Neural progenitor cell (in vitro differentiated cells): ENCODE results near the gene MPP7. TPM values are rescaled to one million over a fixed set of nuclear protein-coding genes. Genes with fewer than 3 reads are reported as not detected.

ENCODE experiments used
- DNase-seq: peaks from one replicate; pipeline ENCODE4 v3.0.0-alpha.2; 2016; ENCODE audit warnings: low spot score
- H2AFZ ChIP-seq: fragments of 200-600 bp; sonication (generic); replicated peaks from 2 replicates; pipeline ENCODE4 v1.6.1; 2016; ENCODE audit warnings: antibody characterized with exemption
- H3F3A ChIP-seq: fragments of 200-600 bp; sonication (generic); 2 replicates; pipeline ENCODE4 v1.6.1; 2016; ENCODE audit warnings: antibody characterized with exemption, low read depth
- H3K27ac ChIP-seq: fragments of 200-600 bp; sonication (generic); 2 replicates; pipeline ENCODE4 v1.5.1; 2016; ENCODE audit warnings: mild to moderate bottlenecking
- H3K27me3 ChIP-seq: fragments of 200-600 bp; sonication (generic); 2 replicates; pipeline ENCODE4 v1.6.1; 2016; ENCODE audit warnings: mild to moderate bottlenecking, moderate library complexity
- H3K36me3 ChIP-seq: fragments of 200-600 bp; sonication (generic); 2 replicates; pipeline ENCODE4 v1.5.1; 2016
- H3K4me1 ChIP-seq: fragments of 200-600 bp; sonication (generic); 2 replicates; pipeline ENCODE4 v1.6.1; 2016; ENCODE audit warnings: mixed run types
- H3K4me2 ChIP-seq: fragments of 200-600 bp; sonication (generic); 2 replicates; pipeline ENCODE4 v1.6.1; 2016
- H3K4me3 ChIP-seq: fragments of 200-600 bp; sonication (generic); 2 replicates; pipeline ENCODE4 v1.5.1; 2016
- H3K79me2 ChIP-seq: fragments of 200-600 bp; sonication (generic); 2 replicates; pipeline ENCODE4 v1.6.1; 2016; ENCODE audit warnings: low read depth
- H3K9ac ChIP-seq: fragments of 200-600 bp; sonication (generic); 2 replicates; pipeline ENCODE4 v1.6.1; 2016
- H3K9me3 ChIP-seq: fragments of 200-600 bp; sonication (generic); 2 replicates; pipeline ENCODE4 v1.5.1; 2016; ENCODE audit warnings: low read depth
- H4K20me1 ChIP-seq: fragments of 200-600 bp; sonication (generic); 2 replicates; pipeline ENCODE4 v1.6.1; 2016; ENCODE audit warnings: low read depth
- H3K27ac Mint-ChIP-seq: 3 replicates; pipeline ENCODE4 v1.8.0; 2021; ENCODE audit warnings: mixed read lengths
- H3K27me3 Mint-ChIP-seq: 2 replicates; pipeline ENCODE4 v1.8.0; 2022; ENCODE audit warnings: low read depth, mild to moderate bottlenecking, inconsistent platforms, moderate library complexity, mixed read lengths; ENCODE audit not compliant: insufficient read depth
- H3K36me3 Mint-ChIP-seq: 3 replicates; pipeline ENCODE4 v1.8.0; 2021; ENCODE audit warnings: mixed read lengths
- H3K4me1 Mint-ChIP-seq: 3 replicates; pipeline ENCODE4 v1.8.0; 2021; ENCODE audit warnings: mixed read lengths
- H3K4me3 Mint-ChIP-seq: 3 replicates; pipeline ENCODE4 v1.8.0; 2021; ENCODE audit warnings: mild to moderate bottlenecking, moderate library complexity, mixed read lengths
- H3K9me3 Mint-ChIP-seq: 3 replicates; pipeline ENCODE4 v1.8.0; 2020; ENCODE audit warnings: mixed read lengths
- CTCF ChIP-seq: fragments of 200-600 bp; sonication (generic); IDR thresholded peaks from 2 replicates; pipeline ENCODE4 v1.5.1; 2017; ENCODE audit warnings: antibody characterized with exemption, mild to moderate bottlenecking
- EZH2 ChIP-seq: fragments of 200-600 bp; sonication (generic); IDR thresholded peaks from 2 replicates; pipeline ENCODE4 v1.6.1; 2017; ENCODE audit warnings: antibody characterized with exemption, mild to moderate bottlenecking, moderate library complexity
- EZH2phosphoT487 ChIP-seq: fragments of 200-600 bp; sonication (generic); IDR thresholded peaks from 2 replicates; pipeline ENCODE4 v1.6.1; 2017; ENCODE audit warnings: antibody characterized with exemption
- total RNA-seq: library from RNA; depleted of rRNA; stranded (reverse); fragments of >200 nt; gene quantifications from 2 replicates; pipeline ENCODE4 v1.2.3, GENCODE V29; 2015; ENCODE audit warnings: low replicate concordance

MPP7 gene
- total RNA-seq, 1 donor from 2014 or later = 8.5 TPM

GRCh38 chr10:28274475-28274874, 28.4 kb downstream of the MPP7 start:
- Mint-ChIP-seq H3K4me3 (no peak overlapping the region), H3K36me3 (no peaks in the 10 kb centered on the region), H3K4me1 (peaks cover 5% of the 10 kb centered on the region), H3K27me3 (peaks cover 2% of the 10 kb centered on the region), H3K27ac (no peak overlapping the region), H3K9me3 (no peaks in the 10 kb centered on the region)
- no peak overlapping the region for H3K27ac ChIP-seq
- H3K4me1 ChIP-seq = peaks cover 8% of the 10 kb centered on the region
- H3K9me3 ChIP-seq = no peaks in the 10 kb centered on the region
- H3K4me2 ChIP-seq = no peak overlapping the region
- H3K36me3 ChIP-seq = no peaks in the 10 kb centered on the region
- H2AFZ ChIP-seq = no peak overlapping the region
- no peaks in the 10 kb centered on the region for H3K27me3 ChIP-seq
- H3K79me2 ChIP-seq = no peaks in the 10 kb centered on the region
- H4K20me1 ChIP-seq = no peaks in the 10 kb centered on the region
- no peak overlapping the region for H3K4me3 ChIP-seq
- H3K9ac ChIP-seq = no peak overlapping the region
- no peak for TF ChIP-seq EZH2phosphoT487
- no peak for TF ChIP-seq CTCF
- no peak for TF ChIP-seq EZH2
- DNase-seq = no peak
- no peaks in the 10 kb centered on the region for H3F3A ChIP-seq

GRCh38 chr10:28273343-28273742, 29.5 kb downstream of the MPP7 start:
- no peak overlapping the region for H3K4me2 ChIP-seq
- no peak for TF ChIP-seq EZH2
- no peak for TF ChIP-seq CTCF
- TF ChIP-seq EZH2phosphoT487 = no peak
- H3K4me1 ChIP-seq = peaks cover 8% of the 10 kb centered on the region
- H2AFZ ChIP-seq = no peak overlapping the region
- no peaks in the 10 kb centered on the region for H3K9me3 Mint-ChIP-seq
- H3K36me3 ChIP-seq = no peaks in the 10 kb centered on the region
- DNase-seq = no peak
- H3F3A ChIP-seq = no peaks in the 10 kb centered on the region
- no peaks in the 10 kb centered on the region for H3K9me3 ChIP-seq
- no peak overlapping the region for H3K4me3 Mint-ChIP-seq
- H3K9ac ChIP-seq = no peak overlapping the region
- H3K27ac ChIP-seq = no peak overlapping the region
- H3K27me3 Mint-ChIP-seq = peaks cover 2% of the 10 kb centered on the region
- H3K4me3 ChIP-seq = no peak overlapping the region
- no peak overlapping the region for H3K27ac Mint-ChIP-seq
- H4K20me1 ChIP-seq = no peaks in the 10 kb centered on the region
- H3K79me2 ChIP-seq = no peaks in the 10 kb centered on the region
- no peaks in the 10 kb centered on the region for H3K36me3 Mint-ChIP-seq
- no peaks in the 10 kb centered on the region for H3K27me3 ChIP-seq
- H3K4me1 Mint-ChIP-seq = peaks cover 5% of the 10 kb centered on the region

- Mint-ChIP-seq H3K4me3 (no peak overlapping the region), H3K27ac (no peak overlapping the region), H3K27me3 (peaks cover 2% of the 10 kb centered on the region), H3K4me1 (peaks cover 2% of the 10 kb centered on the region), H3K9me3 (no peaks in the 10 kb centered on the region), H3K36me3 (no peaks in the 10 kb centered on the region)
- Histone ChIP-seq H3K4me3 (no peak overlapping the region), H3K27me3 (no peaks in the 10 kb centered on the region), H3K27ac (no peak overlapping the region), H3F3A (no peaks in the 10 kb centered on the region), H4K20me1 (no peaks in the 10 kb centered on the region), H3K4me2 (no peak overlapping the region), H2AFZ (no peak overlapping the region), H3K36me3 (no peaks in the 10 kb centered on the region), H3K4me1 (no peaks in the 10 kb centered on the region), H3K9me3 (no peaks in the 10 kb centered on the region), H3K9ac (no peak overlapping the region), H3K79me2 (no peaks in the 10 kb centered on the region)
- TF ChIP-seq EZH2phosphoT487 = no peak
- TF ChIP-seq EZH2 = no peak
- no peak for TF ChIP-seq CTCF
- no peak for DNase-seq
Measured at GRCh38 chr10:28269842-28270456, 32.9 kb downstream of the MPP7 start.
